GM19463 (cell line): ENCODE measurements around the gene C3orf20.

Experiments
- ATAC-seq: cut with Tn5 transposase; IDR thresholded peaks from one replicate; pipeline ENCODE4 v1.9.1; 2021; ENCODE audit warnings: mild to moderate bottlenecking, moderate library complexity; ENCODE audit not compliant: unreplicated experiment

C3orf20 gene

GRCh38 chr3:14674841-14675240 is at the start of gene C3orf20:
TSS of gene C3orf20 (plus strand) at chr3:14675141. CDS start at chr3:14682714, 7,573 bp downstream.
- ATAC-seq, result no peak

DNA sequence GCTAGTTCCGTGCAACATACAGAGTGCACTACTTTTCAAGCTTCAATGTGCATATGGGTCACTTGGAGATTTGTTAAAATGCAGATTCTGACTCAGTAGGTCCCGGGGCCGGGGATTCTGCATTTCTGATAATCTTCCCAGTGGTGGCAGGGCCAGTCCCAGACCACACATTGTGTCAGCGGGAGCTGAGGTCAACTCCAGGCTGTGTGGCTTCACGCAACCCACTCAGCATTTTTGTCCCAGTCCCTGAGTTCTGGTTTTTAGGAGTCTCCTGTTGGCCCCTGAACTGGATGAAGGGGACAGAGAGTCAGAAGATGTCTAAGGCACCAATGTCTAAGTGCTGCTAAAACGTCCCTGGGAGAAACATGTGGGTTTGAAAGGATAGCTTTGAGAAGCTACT is 49.5 kb upstream of the C3orf20 start:
- ATAC-seq, result no peak

- ATAC-seq, result no peak
Observed at GRCh38 chr3:14627815-14628214, 47.1 kb upstream of the C3orf20 start.

DNA sequence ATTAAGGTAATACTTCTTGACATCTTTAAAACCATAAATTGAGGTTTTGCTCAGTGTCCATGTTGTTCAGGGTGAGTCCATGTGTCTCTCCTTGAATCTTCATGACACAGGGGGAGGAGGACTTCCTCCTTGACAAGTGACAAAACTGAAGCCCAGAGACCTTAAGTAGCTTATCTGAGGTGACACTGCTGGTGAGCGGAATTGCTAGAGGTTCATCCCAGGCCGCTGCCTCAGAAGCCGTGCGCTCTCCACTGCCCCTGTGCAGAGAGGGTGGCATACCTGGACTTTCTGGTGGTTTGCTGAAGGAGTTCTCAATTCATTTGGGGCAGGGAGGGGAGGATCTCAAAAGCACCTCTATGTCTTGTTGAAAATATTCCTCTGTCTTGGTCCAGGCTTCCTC is 46.5 kb upstream of the C3orf20 start:
- ATAC-seq, result no peak

DNA sequence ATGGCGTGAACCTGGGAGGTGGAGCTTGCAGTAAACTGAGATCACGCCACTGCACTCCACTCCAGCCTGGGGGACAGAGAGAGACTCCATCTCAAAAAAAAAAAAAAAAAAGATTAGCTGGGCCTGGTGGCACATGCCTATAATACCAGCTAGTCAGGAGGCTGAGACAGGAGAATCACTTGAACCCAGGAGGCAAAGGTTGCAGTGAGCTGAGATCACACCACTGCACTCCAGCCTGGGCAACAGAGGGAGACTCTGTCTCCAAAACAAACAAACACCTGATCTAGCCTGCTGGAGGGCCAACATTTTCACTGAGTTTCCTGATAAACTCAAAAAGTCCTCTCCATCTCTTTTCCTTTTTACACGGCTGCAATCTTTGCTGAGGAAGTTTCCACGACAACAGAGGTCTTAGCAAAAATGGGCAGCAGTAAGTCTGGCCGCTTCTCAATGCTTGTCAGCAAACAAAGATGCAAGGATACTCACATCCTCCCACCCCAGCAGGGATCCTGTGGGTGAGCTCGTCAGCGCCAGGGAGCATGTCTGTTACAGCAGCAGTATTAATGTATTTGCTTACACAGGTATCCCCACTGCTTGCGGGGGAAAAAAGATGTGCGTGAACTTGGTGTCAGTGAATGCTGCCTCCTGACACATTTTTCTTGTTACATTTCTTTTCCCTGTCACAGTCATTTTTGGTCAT is 44.4 kb upstream of the C3orf20 start:
- ATAC-seq, result no peak

- no peak for ATAC-seq
Observed at GRCh38 chr3:14631101-14631497, 43.8 kb upstream of the C3orf20 start.

GRCh38 chr3:14631687-14632441 is 43.1 kb upstream of the C3orf20 start:
- ATAC-seq, result no peak

GRCh38 chr3:14632442-14632930 is 42.5 kb upstream of the C3orf20 start:
- no peak for ATAC-seq

- no peak for ATAC-seq
Observed at GRCh38 chr3:14633417-14633816, 41.5 kb upstream of the C3orf20 start.

DNA sequence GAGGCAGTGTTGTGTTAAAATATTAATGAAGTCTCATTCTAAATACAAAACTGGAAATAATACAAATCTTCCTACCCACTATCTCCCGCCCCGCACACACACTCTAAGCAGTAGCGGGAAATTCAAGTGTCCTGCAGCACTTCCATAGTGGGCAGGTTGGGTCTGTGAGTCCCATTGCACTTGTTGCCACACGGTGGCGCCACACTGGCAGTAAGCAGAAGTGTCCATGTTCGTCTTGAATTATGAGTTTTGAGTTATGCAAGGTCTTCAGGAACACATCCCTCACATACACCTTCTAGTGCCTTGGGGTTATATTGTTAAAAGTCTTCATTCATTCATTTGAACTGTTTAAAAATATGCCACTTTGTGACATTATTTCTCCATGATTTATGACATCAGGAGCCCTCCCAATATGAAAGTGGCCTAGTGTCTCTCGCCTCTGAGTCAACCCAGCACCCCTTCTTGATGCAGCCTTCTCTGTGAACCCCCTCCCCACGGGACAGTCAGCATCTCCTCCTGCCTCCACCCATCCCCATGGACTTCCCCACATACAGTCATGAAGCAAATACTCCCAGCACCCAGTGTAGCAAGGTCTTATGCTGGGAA is 41.0 kb upstream of the C3orf20 start:
- no peak for ATAC-seq

DNA sequence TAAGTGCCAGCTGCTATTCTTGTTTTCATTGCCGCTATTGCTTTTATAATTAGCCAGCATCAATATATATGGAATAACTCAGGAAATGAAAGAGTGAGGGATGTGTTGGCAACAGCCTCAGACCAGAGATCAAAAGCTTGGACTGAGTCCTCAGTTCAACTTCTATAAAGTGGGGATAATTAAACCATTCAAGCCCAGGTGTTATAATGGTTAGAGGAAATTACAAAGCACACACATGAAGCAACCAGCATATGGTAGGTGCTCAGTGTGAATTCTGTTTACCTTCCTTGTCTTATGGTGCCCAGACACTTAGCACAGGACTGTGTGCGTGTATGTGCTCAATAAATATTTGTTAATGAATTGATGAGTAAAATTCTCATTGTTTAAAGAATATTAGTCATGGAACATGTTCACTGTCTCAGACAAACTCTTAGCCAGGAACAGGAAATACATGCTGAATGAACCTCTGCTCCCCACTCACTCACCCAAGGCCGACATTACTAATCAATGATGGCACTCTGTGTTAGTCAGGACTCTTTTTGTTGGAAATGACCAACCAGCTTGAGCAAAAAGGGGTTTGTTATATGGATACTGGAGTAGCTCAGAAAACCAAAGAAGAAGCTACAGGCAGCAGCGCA is 40.1 kb upstream of the C3orf20 start:
- ATAC-seq, result no peak

GRCh38 chr3:14636496-14637087 is 38.3 kb upstream of the C3orf20 start:
- no peak for ATAC-seq

GRCh38 chr3:14640157-14640562 is 34.8 kb upstream of the C3orf20 start:
- ATAC-seq, result no peak

GRCh38 chr3:14640734-14641133 is 34.2 kb upstream of the C3orf20 start:
- ATAC-seq, result no peak

DNA sequence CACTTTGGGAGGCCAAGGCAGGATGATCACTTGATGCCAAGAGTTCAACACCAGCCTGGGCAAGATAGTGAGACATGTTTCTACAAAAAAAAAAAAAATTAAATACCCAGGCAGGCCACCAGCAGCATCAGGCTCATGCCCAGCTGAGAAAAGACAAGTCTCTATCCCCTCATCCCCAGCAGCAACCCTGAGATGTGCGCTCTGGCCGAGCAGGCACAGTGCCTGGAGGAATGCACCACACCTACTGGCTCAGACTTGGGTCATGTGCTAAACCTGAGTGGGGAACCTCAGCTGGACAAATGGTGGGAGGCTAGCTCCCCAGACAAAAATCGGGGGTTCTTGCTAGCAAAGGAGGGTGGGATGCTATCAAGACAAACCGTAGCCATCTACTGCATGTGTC is 33.6 kb upstream of the C3orf20 start:
- ATAC-seq, result no peak

GRCh38 chr3:14645453-14645852 is 29.5 kb upstream of the C3orf20 start:
- ATAC-seq, result no peak

DNA sequence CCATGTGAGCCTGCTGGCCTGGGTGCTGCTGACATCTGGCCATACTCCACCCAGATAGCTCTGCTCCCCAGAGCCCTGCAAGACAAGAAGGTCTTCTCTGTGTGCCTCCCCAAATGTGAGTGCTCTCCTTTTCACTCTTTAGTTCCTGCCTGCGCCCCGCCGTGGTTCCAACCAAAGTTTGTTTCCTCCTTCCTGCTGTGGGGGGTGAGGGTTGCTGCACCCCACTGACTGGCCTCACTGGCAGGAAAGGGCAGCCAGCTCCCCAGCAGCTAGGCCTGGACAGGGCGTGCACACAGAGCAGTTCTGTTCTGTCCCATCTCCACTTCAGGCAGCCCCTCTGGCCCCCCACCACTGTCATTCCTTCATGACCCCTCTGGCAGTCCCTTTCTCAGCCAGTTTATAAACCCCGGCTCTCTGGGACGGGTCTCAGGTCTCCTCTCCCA is 28.8 kb upstream of the C3orf20 start:
- ATAC-seq, result no peak

DNA sequence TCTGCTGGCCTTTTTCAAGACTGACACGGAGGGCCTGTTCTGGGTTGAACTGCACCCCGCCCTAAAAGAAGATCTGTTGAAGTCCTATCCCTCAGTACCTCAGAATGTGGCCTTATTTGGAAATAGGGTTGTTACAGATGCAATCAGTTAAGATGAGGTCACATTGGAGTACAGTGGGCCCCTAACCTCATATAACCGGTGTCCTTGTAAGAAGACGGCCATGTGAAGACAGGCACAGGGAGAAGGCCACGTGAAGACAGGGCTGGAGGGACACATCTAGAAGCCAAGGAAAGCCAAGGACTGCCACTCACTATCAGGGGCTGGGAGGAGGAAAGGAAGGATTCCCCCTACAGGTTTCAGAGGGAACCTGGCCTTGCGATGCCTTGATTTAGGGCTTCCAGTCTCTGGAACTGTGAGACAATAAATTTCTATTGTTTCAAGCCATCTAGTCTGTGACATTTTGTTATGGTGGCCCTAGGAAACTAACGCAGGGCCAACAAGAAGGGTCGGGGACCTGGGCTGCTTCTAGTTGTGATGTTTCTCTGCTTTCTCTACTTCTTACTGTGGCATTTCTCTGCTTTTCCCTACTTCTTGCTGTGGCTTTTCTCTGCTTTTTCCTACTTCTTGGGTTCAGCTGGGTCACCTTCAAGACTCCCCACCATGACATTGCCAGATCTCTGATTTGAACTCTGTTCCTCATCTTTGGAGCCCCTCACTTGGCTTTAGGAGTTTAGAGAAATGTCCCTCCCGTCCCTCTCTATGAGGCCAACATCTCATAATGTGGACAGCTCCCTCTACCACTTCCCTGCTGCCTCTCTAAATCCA is 28.1 kb upstream of the C3orf20 start:
- no peak for ATAC-seq

DNA sequence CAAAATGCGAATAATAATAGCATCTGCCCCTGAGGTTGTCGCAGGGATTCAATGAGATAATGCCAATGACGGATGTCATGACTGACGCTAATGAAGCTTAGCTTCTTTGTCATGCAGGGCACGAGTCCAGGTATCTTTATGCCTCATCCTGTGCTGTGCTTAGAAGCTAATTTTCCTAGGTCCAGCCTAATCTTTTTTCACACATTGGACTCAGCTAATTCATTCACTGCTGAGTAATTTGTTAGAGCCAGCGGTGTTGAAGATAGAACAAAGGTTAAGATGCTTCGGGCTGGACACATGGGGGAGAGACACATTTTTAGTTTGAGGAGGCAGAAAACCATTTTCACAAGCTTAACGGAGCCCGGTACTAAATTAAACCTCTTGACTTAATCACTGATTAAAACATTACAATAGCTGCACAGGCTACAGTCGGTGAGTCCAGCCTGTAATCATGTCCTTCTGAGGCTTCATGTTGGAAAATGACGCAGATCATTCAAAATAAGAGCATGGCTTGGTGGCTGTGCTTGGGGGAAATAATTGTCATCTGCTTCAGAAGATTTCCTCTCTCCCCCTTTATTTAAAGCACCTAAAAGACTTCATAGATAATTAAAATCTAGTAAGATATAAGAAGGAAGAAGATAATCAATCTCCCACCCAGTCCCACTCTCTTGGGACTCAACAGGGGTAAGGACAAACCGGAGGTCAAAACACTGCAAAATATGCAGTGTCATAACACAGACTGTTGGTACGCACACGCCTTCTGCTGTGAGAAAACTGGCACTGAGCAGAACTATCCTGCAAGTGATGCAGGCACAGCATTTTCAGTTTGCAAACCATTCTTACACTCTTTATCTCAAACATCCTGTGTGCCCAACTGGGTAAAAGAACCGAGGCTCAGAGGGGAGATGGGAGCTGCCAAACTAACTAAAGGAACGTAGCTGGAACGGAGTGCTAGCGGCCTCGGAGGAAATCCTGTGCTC is 26.7 kb upstream of the C3orf20 start:
- no peak for ATAC-seq
